Astrocyte of the cerebellum (primary cell): Measurements from ENCODE around the gene ABHD6.

Experiments
- DNase-seq: peaks from one replicate; pipeline ENCODE4 v3.0.0-alpha.2; 2011; ENCODE audit warnings: low read depth
- H3K4me3 ChIP-seq: 2 replicates; pipeline ENCODE4 v1.5.1; 2011; ENCODE audit warnings: mild to moderate bottlenecking, low read depth, low read length, moderate library complexity
- in situ Hi-C: cut with HindIII; loops from 2 replicates; pipeline ENCODE4 v1.10.0; 2017; ENCODE audit warnings: low sequenced_read_pairs
- TF ChIP-seq, protein P1 (sequence below): IDR thresholded peaks from 2 replicates; pipeline ENCODE4 v1.5.1; 2012; ENCODE audit warnings: low read length, low read depth, moderate library complexity, mild to moderate bottlenecking; ENCODE audit errors: missing control alignments

ABHD6 gene

DNA sequence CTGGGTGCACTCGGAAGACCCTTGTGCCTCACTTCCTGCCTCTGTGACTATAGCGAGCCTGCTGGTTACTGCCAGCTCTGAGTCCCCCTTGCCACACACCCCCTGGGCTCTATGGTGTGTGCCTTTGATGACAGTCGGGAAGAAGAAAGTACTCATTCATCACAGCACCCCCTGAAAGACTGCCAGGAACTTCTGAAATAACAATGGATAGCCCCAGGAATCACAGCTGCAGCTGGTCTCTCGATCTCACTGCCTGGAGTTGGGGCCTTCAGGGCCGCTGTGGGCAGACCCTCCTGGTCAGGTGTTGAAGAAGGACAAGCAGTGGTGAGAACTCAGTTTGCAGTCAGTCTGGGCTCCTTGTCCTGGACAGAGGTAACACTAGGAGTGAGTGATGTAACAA, 58.7 kb downstream of the ABHD6 start:
- no peak overlapping the region for H3K4me3 ChIP-seq
- TF ChIP-seq, protein P1, sequence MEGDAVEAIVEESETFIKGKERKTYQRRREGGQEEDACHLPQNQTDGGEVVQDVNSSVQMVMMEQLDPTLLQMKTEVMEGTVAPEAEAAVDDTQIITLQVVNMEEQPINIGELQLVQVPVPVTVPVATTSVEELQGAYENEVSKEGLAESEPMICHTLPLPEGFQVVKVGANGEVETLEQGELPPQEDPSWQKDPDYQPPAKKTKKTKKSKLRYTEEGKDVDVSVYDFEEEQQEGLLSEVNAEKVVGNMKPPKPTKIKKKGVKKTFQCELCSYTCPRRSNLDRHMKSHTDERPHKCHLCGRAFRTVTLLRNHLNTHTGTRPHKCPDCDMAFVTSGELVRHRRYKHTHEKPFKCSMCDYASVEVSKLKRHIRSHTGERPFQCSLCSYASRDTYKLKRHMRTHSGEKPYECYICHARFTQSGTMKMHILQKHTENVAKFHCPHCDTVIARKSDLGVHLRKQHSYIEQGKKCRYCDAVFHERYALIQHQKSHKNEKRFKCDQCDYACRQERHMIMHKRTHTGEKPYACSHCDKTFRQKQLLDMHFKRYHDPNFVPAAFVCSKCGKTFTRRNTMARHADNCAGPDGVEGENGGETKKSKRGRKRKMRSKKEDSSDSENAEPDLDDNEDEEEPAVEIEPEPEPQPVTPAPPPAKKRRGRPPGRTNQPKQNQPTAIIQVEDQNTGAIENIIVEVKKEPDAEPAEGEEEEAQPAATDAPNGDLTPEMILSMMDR: no peak
- no peak for DNase-seq
- in situ Hi-C loops: no loop called here

DNA sequence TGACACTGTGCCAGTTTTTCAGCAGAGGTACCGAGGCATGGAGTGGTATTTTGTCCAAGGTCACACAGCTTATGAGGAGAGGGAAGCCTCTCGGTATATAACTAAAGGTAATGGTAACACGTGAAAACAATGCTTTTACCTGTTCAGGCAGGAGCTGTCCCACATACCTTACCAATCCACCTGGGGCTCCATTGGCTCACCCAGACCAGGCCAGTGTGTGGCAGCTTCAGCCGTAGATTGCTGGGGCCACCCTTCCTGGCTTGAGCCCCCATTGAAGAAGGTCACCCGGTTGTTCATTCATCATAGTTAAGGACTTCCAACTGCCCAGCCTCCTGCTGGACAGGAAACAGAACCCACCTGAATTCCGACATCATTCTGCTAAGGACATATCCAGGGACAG, 59.3 kb downstream of the ABHD6 start:
- TF ChIP-seq, protein P1: no peak
- in situ Hi-C loops: no loop called here
- no peak overlapping the region for H3K4me3 ChIP-seq
- no peak for DNase-seq

DNA sequence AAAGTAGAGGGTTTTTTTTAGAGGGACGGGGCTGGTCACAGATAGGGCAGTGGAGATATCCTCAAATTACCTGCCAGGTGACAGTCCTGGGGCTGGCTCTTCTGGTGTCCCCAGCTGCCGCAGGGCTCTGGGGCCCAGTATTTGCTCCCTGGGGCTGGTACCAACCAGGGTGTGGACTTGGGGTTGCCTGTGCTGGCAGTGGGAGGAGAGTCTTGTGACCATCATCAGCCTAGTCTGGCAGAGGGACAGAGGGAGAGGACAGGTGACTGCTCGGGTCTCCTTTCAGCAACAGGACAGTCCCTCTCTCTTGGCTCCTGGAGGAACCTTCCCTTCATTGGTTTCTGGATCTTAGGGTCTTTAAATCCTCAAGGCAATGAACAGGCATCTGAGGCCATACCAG, 60.6 kb downstream of the ABHD6 start:
- in situ Hi-C loops: no loop called here
- DNase-seq: no peak
- TF ChIP-seq, protein P1: no peak
- no peak overlapping the region for H3K4me3 ChIP-seq

DNA sequence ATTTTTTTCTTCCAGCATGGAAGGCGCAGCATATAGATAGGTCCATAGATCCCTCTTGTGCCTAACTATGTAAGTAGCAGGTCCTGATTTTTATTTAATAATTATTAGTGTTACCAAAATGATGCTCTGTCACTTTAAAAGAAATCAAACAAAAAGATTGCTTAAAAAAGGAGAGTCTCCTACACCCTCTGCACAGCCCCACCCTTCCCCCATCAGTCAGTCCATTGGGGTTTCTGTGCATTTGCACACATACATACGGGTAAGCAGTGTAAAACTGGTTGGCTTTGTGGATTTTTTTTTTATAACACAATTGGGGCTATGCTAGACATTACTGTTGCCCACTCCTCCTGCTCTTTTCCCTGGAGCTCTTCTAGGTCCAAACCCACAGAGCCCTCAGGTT, 61.5 kb downstream of the ABHD6 start:
- DNase-seq: no peak
- TF ChIP-seq, protein P1: no peak
- in situ Hi-C loops: no loop called here
- H3K4me3 ChIP-seq: no peak overlapping the region

DNA sequence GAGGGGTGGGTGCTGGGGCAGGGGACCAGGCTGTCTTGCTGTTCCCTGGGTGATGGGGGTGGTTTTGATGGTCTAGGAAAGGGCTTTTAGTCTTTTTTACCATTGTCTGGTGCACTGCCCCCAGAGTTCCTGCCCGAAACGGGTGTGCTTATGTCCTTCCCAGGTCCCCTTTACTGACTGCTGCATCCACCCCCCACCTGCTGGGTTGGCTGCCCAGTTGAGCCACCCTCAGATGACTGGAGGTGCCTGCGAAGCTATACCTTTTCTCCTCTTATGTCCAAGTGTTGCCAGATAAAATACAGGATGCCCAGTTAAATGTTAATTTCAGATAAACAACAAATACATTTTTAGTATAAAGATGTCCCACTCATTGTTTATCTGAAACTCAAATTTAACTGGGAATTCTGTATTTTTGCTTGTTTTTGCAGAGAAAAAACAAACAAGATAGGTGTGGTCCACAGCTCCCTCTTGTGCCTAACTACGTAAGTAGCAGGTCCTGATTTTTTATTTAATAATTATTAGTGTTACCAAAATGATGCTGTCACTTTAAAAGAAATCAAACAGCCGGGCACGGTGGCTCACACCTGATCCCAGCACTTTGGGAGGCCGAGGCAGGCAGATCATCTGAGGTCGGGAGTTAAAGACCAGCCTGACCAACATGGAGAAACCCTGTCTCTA, 62.4 kb downstream of the ABHD6 start:
- H3K4me3 ChIP-seq: no peak overlapping the region
- in situ Hi-C loops: no loop called here
- no peak for DNase-seq
- TF ChIP-seq, protein P1: peak; percentile 44

DNA sequence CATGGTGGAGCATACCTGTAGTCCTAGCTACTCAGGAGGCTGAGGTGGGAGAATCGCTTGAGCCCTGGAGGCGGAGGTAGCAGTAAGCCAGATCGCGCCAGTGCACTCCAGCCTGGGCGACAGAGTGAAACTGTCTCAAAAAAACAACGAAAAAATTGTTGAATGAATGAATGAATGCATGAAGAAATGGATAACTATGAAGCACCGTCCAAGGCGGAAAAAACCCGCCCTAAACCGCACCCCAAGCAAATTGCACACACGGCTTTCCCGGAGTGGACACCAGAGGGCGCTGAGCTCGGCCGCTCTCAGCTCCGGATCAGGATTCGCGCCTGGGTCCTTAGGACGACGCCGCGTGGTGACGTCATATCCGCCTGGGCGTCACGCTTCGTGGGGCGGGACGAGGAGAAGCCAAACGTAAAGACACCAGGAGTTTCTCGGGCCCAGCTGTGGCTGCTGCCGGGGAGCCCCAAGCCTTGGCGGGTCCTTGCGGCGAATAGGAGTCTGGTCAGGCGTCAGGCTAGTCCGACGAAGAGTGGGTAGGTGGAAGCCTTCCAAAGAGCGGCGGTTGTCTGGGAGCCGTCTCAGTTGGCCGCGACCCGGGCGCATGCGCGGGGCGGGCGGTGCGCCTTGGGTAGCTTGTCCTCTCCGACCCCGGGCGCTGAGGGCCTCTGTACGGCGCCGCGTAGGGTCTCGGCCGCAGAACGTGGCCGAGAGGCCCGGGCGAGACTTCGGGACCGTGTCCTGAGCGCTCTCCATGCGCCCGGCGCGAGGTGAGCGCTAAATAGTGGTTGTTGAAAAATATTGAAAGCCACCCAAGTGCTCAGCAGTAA, 68.5 kb downstream of the ABHD6 start, which contains the start of the genes HTD2 and RPP14:
Gene HTD2 (plus strand): TSS at position 639 of the 830 bp plus-strand sequence. CDS start 11,094 bp downstream, outside the sequence.
Gene RPP14 (plus strand): TSS at position 364 of the 830 bp plus-strand sequence. CDS start 4,085 bp downstream, outside the sequence.
- in situ Hi-C loops: no loop called here
- TF ChIP-seq, protein P1: peak; percentile 97
- peak; percentile 97 for DNase-seq
- peak within 1 kb of the TSS; percentile 91 for H3K4me3 ChIP-seq
